IPS-18a (cell line): ENCODE measurements around the gene CCDC106.

Source experiments
- H3K27ac ChIP-seq: one replicate; pipeline ENCODE4 v1.5.1; 2013; ENCODE audit warnings: low read length
- H3K27me3 ChIP-seq: one replicate; pipeline ENCODE4 v1.6.1; 2013; ENCODE audit warnings: mild to moderate bottlenecking, low read length; ENCODE audit not compliant: control insufficient read depth, insufficient read depth
- H3K36me3 ChIP-seq: one replicate; pipeline ENCODE4 v1.6.1; 2013; ENCODE audit warnings: low read depth, low read length; ENCODE audit not compliant: control insufficient read depth
- H3K4me1 ChIP-seq: one replicate; pipeline ENCODE4 v1.6.1; 2013; ENCODE audit warnings: low read depth, low read length; ENCODE audit not compliant: control insufficient read depth
- H3K4me3 ChIP-seq: one replicate; pipeline ENCODE4 v1.5.1; 2013; ENCODE audit warnings: low read length
- H3K9ac ChIP-seq: one replicate; pipeline ENCODE4 v1.6.1; 2013; ENCODE audit warnings: mild to moderate bottlenecking, low read length, moderate library complexity
- H3K9me3 ChIP-seq: one replicate; pipeline ENCODE4 v1.6.1; 2013; ENCODE audit warnings: low read depth, low read length; ENCODE audit not compliant: control insufficient read depth

Gene CCDC106

GRCh38 chr19:55605637-55606470 lies 42.2 kb upstream of the CCDC106 start, which contains the start of gene ZNF865:
ZNF865 (plus strand) TSS chr19:55605647; CDS start chr19:55613619, 7,972 bp downstream.
- Histone ChIP-seq H3K9me3 (no peaks in the 10 kb centered on the region), H3K36me3 (peaks cover 7% of the 10 kb centered on the region), H3K27ac (peak within 1 kb of the TSS; percentile 92), H3K9ac (peak within 1 kb of the TSS; percentile 84), H3K4me3 (peak within 1 kb of the TSS; percentile 73), H3K4me1 (peaks cover 9% of the 10 kb centered on the region), H3K27me3 (no peaks in the 10 kb centered on the region)

DNA sequence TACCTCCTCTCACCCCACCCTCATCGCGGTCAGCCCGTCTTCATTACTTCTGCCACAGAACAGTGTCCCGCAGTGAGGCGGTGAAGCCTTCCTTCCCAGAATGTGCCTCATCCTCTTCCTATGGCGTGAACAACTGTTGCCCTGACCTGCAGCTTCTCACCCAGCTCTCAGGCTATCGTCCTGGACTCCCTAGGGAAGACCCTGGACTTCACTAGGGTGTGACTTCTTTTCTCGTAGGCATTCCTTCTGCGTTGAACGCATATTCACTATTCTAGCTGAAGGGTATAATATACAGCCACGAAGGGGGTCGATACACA lies 41.6 kb upstream of the CCDC106 start:
- Histone ChIP-seq H3K9me3 (no peaks in the 10 kb centered on the region), H3K4me3 (peak overlapping the region; percentile 73), H3K27me3 (no peaks in the 10 kb centered on the region), H3K9ac (no peak overlapping the region), H3K27ac (no peak overlapping the region), H3K36me3 (peaks cover 7% of the 10 kb centered on the region), H3K4me1 (peaks cover 9% of the 10 kb centered on the region)

DNA sequence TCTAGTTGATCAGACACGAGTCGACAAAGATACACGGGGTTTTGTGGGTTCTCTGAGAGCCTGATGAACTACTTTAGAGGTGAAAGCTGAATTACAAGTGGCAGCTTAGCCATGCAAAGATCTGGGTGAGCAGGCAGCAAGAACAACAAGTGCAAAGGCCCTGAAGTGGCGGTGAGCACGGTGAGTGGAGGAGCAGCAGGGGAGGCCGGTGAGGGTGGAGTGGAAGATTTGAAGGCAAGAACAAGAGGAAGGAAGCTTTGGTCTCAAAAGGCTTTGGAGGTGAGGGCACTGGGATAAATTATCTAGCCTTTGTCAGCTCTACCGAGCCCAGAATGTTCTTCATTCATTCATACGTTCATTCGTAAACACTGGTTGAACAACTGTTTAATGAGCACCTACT lies 41.2 kb upstream of the CCDC106 start:
- Histone ChIP-seq H3K4me1 (peaks cover 9% of the 10 kb centered on the region), H3K36me3 (peaks cover 7% of the 10 kb centered on the region), H3K27me3 (no peaks in the 10 kb centered on the region), H3K4me3 (peak overlapping the region; percentile 73), H3K9ac (no peak overlapping the region), H3K27ac (no peak overlapping the region), H3K9me3 (no peaks in the 10 kb centered on the region)

- Histone ChIP-seq H3K27ac (no peak overlapping the region), H3K4me3 (no peak overlapping the region), H3K9me3 (no peaks in the 10 kb centered on the region), H3K27me3 (no peaks in the 10 kb centered on the region), H3K9ac (no peak overlapping the region), H3K4me1 (peaks cover 9% of the 10 kb centered on the region), H3K36me3 (peaks cover 7% of the 10 kb centered on the region)
These were observed 38.7 kb upstream of the CCDC106 start for GRCh38 chr19:55609326-55609725.

DNA sequence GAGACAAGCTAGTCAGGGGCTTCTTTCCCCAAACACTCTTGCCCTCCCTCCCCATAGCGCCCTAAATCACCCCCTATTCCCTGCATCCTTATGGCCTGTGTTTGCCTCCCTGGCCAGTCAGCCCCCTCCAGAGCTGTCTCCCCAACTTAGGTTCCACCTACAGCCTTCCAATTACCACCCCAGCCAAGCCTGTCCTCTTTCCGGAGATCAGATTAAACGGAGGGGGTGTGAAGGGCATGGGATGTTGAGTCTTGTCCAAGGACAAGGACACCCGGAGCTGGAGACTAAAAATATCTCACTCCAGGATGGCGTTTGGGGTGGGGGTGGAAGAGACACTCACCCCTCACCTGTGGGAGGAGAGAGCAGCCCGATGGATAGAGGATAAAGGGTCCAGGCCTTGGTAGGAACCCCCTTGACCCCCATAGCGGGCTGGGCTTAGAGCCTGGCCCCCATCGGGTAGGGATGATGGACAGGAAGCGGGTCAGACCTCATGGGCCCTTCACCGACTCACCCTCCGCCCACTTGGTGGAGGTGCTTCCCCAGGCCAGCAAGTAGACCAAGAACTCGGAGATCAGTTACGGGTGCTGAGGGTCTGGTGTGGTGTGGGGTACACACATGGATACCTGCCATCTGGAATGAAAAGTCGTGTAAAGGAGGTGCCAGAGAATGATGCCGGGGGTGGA lies 36.6 kb upstream of the CCDC106 start:
- Histone ChIP-seq H3K9ac (no peak overlapping the region), H3K27me3 (no peaks in the 10 kb centered on the region), H3K36me3 (peaks cover 7% of the 10 kb centered on the region), H3K4me3 (no peak overlapping the region), H3K4me1 (peaks cover 4% of the 10 kb centered on the region), H3K9me3 (no peaks in the 10 kb centered on the region), H3K27ac (no peak overlapping the region)

- Histone ChIP-seq H3K9me3 (no peaks in the 10 kb centered on the region), H3K27ac (no peak overlapping the region)
These were observed 35.9 kb upstream of the CCDC106 start for GRCh38 chr19:55611983-55612645.

GRCh38 chr19:55613396-55613795 lies 34.6 kb upstream of the CCDC106 start:
- Histone ChIP-seq H3K4me3 (no peak overlapping the region), H3K27me3 (no peaks in the 10 kb centered on the region), H3K9ac (no peak overlapping the region), H3K36me3 (peaks cover 12% of the 10 kb centered on the region), H3K4me1 (no peaks in the 10 kb centered on the region), H3K9me3 (no peaks in the 10 kb centered on the region), H3K27ac (no peak overlapping the region)

More at GRCh38 chr19:55611983-55612645, 35.9 kb upstream of the CCDC106 start:
- Histone ChIP-seq H3K4me1 (no peaks in the 10 kb centered on the region), H3K27me3 (no peaks in the 10 kb centered on the region), H3K36me3 (peaks cover 7% of the 10 kb centered on the region), H3K4me3 (no peak overlapping the region), H3K9ac (no peak overlapping the region)

GRCh38 chr19:55613930-55614710 lies 33.9 kb upstream of the CCDC106 start:
- Histone ChIP-seq H3K4me1 (no peaks in the 10 kb centered on the region), H3K9ac (no peak overlapping the region), H3K36me3 (peaks cover 12% of the 10 kb centered on the region), H3K27ac (no peak overlapping the region), H3K9me3 (no peaks in the 10 kb centered on the region), H3K4me3 (no peak overlapping the region), H3K27me3 (no peaks in the 10 kb centered on the region)

- Histone ChIP-seq H3K4me3 (no peak overlapping the region), H3K9ac (no peak overlapping the region), H3K27me3 (no peaks in the 10 kb centered on the region), H3K27ac (no peak overlapping the region), H3K4me1 (no peaks in the 10 kb centered on the region), H3K36me3 (peaks cover 5% of the 10 kb centered on the region), H3K9me3 (no peaks in the 10 kb centered on the region)
These were observed 33.1 kb upstream of the CCDC106 start for GRCh38 chr19:55614711-55615542.

- no peak overlapping the region for H3K9ac ChIP-seq
- H3K4me1 ChIP-seq: no peaks in the 10 kb centered on the region
- peaks cover 5% of the 10 kb centered on the region for H3K36me3 ChIP-seq
- no peak overlapping the region for H3K27ac ChIP-seq
- H3K4me3 ChIP-seq: no peak overlapping the region
- H3K27me3 ChIP-seq: no peaks in the 10 kb centered on the region
- no peaks in the 10 kb centered on the region for H3K9me3 ChIP-seq
These were observed 32.2 kb upstream of the CCDC106 start for GRCh38 chr19:55615543-55616394.
